SU-DHL-6 (cell line): ENCODE measurements around the gene ANXA6.

Source experiments
- H2AFZ ChIP-seq: fragments of 200-600 bp; sonication (generic); 2 replicates; pipeline ENCODE4 v1.6.1; 2014; ENCODE audit warnings: low read depth, mild to moderate bottlenecking, moderate library complexity, mixed read lengths, antibody characterized with exemption, low read length; ENCODE audit not compliant: severe bottlenecking
- H3F3A ChIP-seq: fragments of 200-600 bp; shearing (Covaris generic); 2 replicates; pipeline ENCODE4 v1.6.0; 2016; ENCODE audit warnings: antibody characterized with exemption, mild to moderate bottlenecking; ENCODE audit not compliant: insufficient read depth
- H3K27ac ChIP-seq: fragments of 200-600 bp; sonication (generic); 2 replicates; pipeline ENCODE4 v1.5.1; 2016; ENCODE audit warnings: low read depth, mild to moderate bottlenecking, low read length, moderate library complexity, mixed read lengths
- H3K27me3 ChIP-seq: fragments of 200-600 bp; sonication (generic), shearing (Covaris generic); 2 replicates; pipeline ENCODE4 v1.6.0; 2014; ENCODE audit warnings: mild to moderate bottlenecking, low read length
- H3K36me3 ChIP-seq: fragments of 200-600 bp; sonication (generic); 2 replicates; pipeline ENCODE4 v1.6.1; 2014; ENCODE audit warnings: mild to moderate bottlenecking, low read length, mixed read lengths
- H3K4me2 ChIP-seq: fragments of 300-600, 200-600 bp; shearing (Covaris generic), sonication (generic); 2 replicates; pipeline ENCODE4 v1.6.0; 2014; ENCODE audit warnings: low read length, low read depth, mild to moderate bottlenecking; ENCODE audit not compliant: poor library complexity, severe bottlenecking
- H3K4me3 ChIP-seq: fragments of 200-600 bp; sonication (generic); 2 replicates; pipeline ENCODE4 v1.5.1; 2014; ENCODE audit warnings: antibody characterized with exemption, low read length, mild to moderate bottlenecking, mixed read lengths; ENCODE audit not compliant: insufficient read depth, poor library complexity, severe bottlenecking
- H3K79me2 ChIP-seq: fragments of 200-600 bp; sonication (generic); 2 replicates; pipeline ENCODE4 v1.6.1; 2014; ENCODE audit warnings: mild to moderate bottlenecking, low read length, moderate library complexity; ENCODE audit not compliant: insufficient read depth
- H3K9ac ChIP-seq: fragments of 200-600 bp; sonication (generic); 2 replicates; pipeline ENCODE4 v1.7.0; 2014; ENCODE audit warnings: mild to moderate bottlenecking, low read length
- H3K9me2 ChIP-seq: fragments of 200-600 bp; sonication (generic); replicated peaks from 2 replicates; pipeline ENCODE4 v1.6.1; 2014; ENCODE audit warnings: low read length; ENCODE audit not compliant: insufficient read depth
- H3K9me3 ChIP-seq: fragments of 200-600 bp; sonication (generic); 2 replicates; pipeline ENCODE4 v1.6.1; 2014; ENCODE audit warnings: low read length, mixed read lengths; ENCODE audit not compliant: insufficient read depth
- H4K20me1 ChIP-seq: fragments of 200-600 bp; sonication (generic); 2 replicates; pipeline ENCODE4 v1.6.1; 2014; ENCODE audit warnings: low read depth, mild to moderate bottlenecking, antibody characterized with exemption, low read length, moderate library complexity, mixed read lengths
- CTCF ChIP-seq: fragments of 200-600 bp; sonication (generic); IDR thresholded peaks from one replicate; pipeline ENCODE4 v1.5.1; 2017; ENCODE audit warnings: antibody characterized with exemption, mild to moderate bottlenecking, low read length, moderate library complexity; ENCODE audit not compliant: insufficient read depth, poor library complexity, severe bottlenecking
- EZH2phosphoT487 ChIP-seq: fragments of 200-600 bp; sonication (generic), shearing (Covaris generic); conservative IDR thresholded peaks from 2 replicates; pipeline ENCODE4 v1.6.1; 2018; ENCODE audit warnings: mild to moderate bottlenecking, antibody characterized with exemption, low read length, moderate library complexity, mixed read lengths

Gene ANXA6

GRCh38 chr5:151104795-151105194 is 52.8 kb downstream of the ANXA6 start:
- TF ChIP-seq CTCF (no peak), EZH2phosphoT487 (no peak)
- no peak overlapping the region for H2AFZ ChIP-seq
- no peaks in the 10 kb centered on the region for H3F3A ChIP-seq
- H3K4me2 ChIP-seq = no peak overlapping the region
- H3K27me3 ChIP-seq = no peaks in the 10 kb centered on the region
- no peak overlapping the region for H3K27ac ChIP-seq
- H3K4me3 ChIP-seq = no peak overlapping the region
- H3K9me3 ChIP-seq = no peaks in the 10 kb centered on the region
- no peaks in the 10 kb centered on the region for H3K9me2 ChIP-seq
- no peaks in the 10 kb centered on the region for H3K36me3 ChIP-seq
- H3K9ac ChIP-seq = no peak overlapping the region
- H3K79me2 ChIP-seq = no peaks in the 10 kb centered on the region
- H4K20me1 ChIP-seq = no peaks in the 10 kb centered on the region

GRCh38 chr5:151101746-151102145 is 55.8 kb downstream of the ANXA6 start:
- H4K20me1 ChIP-seq = no peaks in the 10 kb centered on the region
- no peak overlapping the region for H3K27ac ChIP-seq
- H3F3A ChIP-seq = no peaks in the 10 kb centered on the region
- no peak overlapping the region for H2AFZ ChIP-seq
- no peaks in the 10 kb centered on the region for H3K9me2 ChIP-seq
- H3K27me3 ChIP-seq = no peaks in the 10 kb centered on the region
- no peak overlapping the region for H3K9ac ChIP-seq
- H3K4me3 ChIP-seq = no peak overlapping the region
- no peaks in the 10 kb centered on the region for H3K36me3 ChIP-seq
- TF ChIP-seq CTCF = no peak
- no peak for TF ChIP-seq EZH2phosphoT487
- H3K9me3 ChIP-seq = no peaks in the 10 kb centered on the region
- no peaks in the 10 kb centered on the region for H3K79me2 ChIP-seq
- H3K4me2 ChIP-seq = no peak overlapping the region

GRCh38 chr5:151101151-151101550 is 56.4 kb downstream of the ANXA6 start:
- no peaks in the 10 kb centered on the region for H4K20me1 ChIP-seq
- H3K9ac ChIP-seq = no peak overlapping the region
- H3K79me2 ChIP-seq = no peaks in the 10 kb centered on the region
- no peak overlapping the region for H2AFZ ChIP-seq
- H3K9me3 ChIP-seq = no peaks in the 10 kb centered on the region
- no peak overlapping the region for H3K4me2 ChIP-seq
- H3K27me3 ChIP-seq = no peaks in the 10 kb centered on the region
- no peak overlapping the region for H3K4me3 ChIP-seq
- H3F3A ChIP-seq = no peaks in the 10 kb centered on the region
- no peak overlapping the region for H3K27ac ChIP-seq
- no peaks in the 10 kb centered on the region for H3K36me3 ChIP-seq
- H3K9me2 ChIP-seq = no peaks in the 10 kb centered on the region
- TF ChIP-seq CTCF (no peak), EZH2phosphoT487 (no peak)
